ENCODE data around the gene TRPM6.

Gene TRPM6

GRCh38 chr9:74872619-74873233 lies 15.0 kb downstream of the TRPM6 start:
- H4K20me1 ChIP-seq (ENCODE audit: insufficient read depth, low read length): no peaks in the 10 kb centered on the region
- no peak overlapping the region for H3K4me3 ChIP-seq (ENCODE audit: low read length)
- H3K36me3 ChIP-seq (replicated peaks; ENCODE audit: low read depth, low read length): no peaks in the 10 kb centered on the region
- no peaks in the 10 kb centered on the region for H3K4me1 ChIP-seq (ENCODE audit: low read length)
- no peak for TF ChIP-seq EZH2phosphoT487 (IDR thresholded peaks at IDR 0.05; ENCODE audit: low read depth)
- TF ChIP-seq CTCF (IDR thresholded peaks at IDR 0.05; ENCODE audit: low read depth, low read length): no peak
- no peak overlapping the region for H2AFZ ChIP-seq (ENCODE audit: low read depth, low read length)
- H3K4me2 ChIP-seq (ENCODE audit: low read length): no peak overlapping the region
- peaks cover 26% of the 10 kb centered on the region for H3K27me3 ChIP-seq (ENCODE audit: low read depth, low read length)
- no peak overlapping the region for H3K9ac ChIP-seq (ENCODE audit: low read length)
- H3K27ac ChIP-seq (ENCODE audit: low read length): no peak overlapping the region
- no peaks in the 10 kb centered on the region for H3K9me3 ChIP-seq (ENCODE audit: insufficient read depth, low read length)
- H3K79me2 ChIP-seq (ENCODE audit: low read length): no peaks in the 10 kb centered on the region

GRCh38 chr9:74867483-74867882 lies 20.2 kb downstream of the TRPM6 start:
- H2AFZ ChIP-seq (ENCODE audit: low read depth, low read length): no peak overlapping the region
- no peak overlapping the region for H3K27ac ChIP-seq (ENCODE audit: low read length)
- no peaks in the 10 kb centered on the region for H3K36me3 ChIP-seq (replicated peaks; ENCODE audit: low read depth, low read length)
- H3K79me2 ChIP-seq (ENCODE audit: low read length): no peaks in the 10 kb centered on the region
- H3K4me1 ChIP-seq (ENCODE audit: low read length): peaks cover 16% of the 10 kb centered on the region
- H3K9ac ChIP-seq (ENCODE audit: low read length): no peak overlapping the region
- no peak overlapping the region for H3K4me3 ChIP-seq (ENCODE audit: low read length)
- TF ChIP-seq CTCF (IDR thresholded peaks at IDR 0.05; ENCODE audit: low read depth, low read length): no peak
- no peak for TF ChIP-seq EZH2phosphoT487 (IDR thresholded peaks at IDR 0.05; ENCODE audit: low read depth)
- no peaks in the 10 kb centered on the region for H4K20me1 ChIP-seq (ENCODE audit: insufficient read depth, low read length)
- H3K4me2 ChIP-seq (ENCODE audit: low read length): no peak overlapping the region
- H3K27me3 ChIP-seq (ENCODE audit: low read depth, low read length): peaks cover 32% of the 10 kb centered on the region
- no peaks in the 10 kb centered on the region for H3K9me3 ChIP-seq (ENCODE audit: insufficient read depth, low read length)

GRCh38 chr9:74865177-74865576 lies 22.5 kb downstream of the TRPM6 start:
- Histone ChIP-seq H3K27me3 (ENCODE audit: low read depth, low read length) (peaks cover 30% of the 10 kb centered on the region), H3K79me2 (ENCODE audit: low read length) (no peaks in the 10 kb centered on the region), H3K36me3 (replicated peaks; ENCODE audit: low read depth, low read length) (no peaks in the 10 kb centered on the region), H2AFZ (ENCODE audit: low read depth, low read length) (no peak overlapping the region), H3K4me3 (ENCODE audit: low read length) (no peak overlapping the region), H4K20me1 (ENCODE audit: insufficient read depth, low read length) (no peaks in the 10 kb centered on the region), H3K4me1 (ENCODE audit: low read length) (peaks cover 16% of the 10 kb centered on the region), H3K9me3 (ENCODE audit: insufficient read depth, low read length) (no peaks in the 10 kb centered on the region), H3K4me2 (ENCODE audit: low read length) (peak overlapping the region; percentile 30), H3K9ac (ENCODE audit: low read length) (no peak overlapping the region), H3K27ac (ENCODE audit: low read length) (no peak overlapping the region)
- TF ChIP-seq CTCF (IDR thresholded peaks at IDR 0.05; ENCODE audit: low read depth, low read length) (no peak), EZH2phosphoT487 (IDR thresholded peaks at IDR 0.05; ENCODE audit: low read depth) (no peak)

GRCh38 chr9:74861773-74862474 lies 25.8 kb downstream of the TRPM6 start:
- H3K9me3 ChIP-seq (ENCODE audit: insufficient read depth, low read length): no peaks in the 10 kb centered on the region
- no peaks in the 10 kb centered on the region for H4K20me1 ChIP-seq (ENCODE audit: insufficient read depth, low read length)
- no peaks in the 10 kb centered on the region for H3K79me2 ChIP-seq (ENCODE audit: low read length)
- no peak overlapping the region for H3K27ac ChIP-seq (ENCODE audit: low read length)
- H3K4me3 ChIP-seq (ENCODE audit: low read length): no peak overlapping the region
- H3K4me1 ChIP-seq (ENCODE audit: low read length): peaks cover 20% of the 10 kb centered on the region
- no peak for TF ChIP-seq CTCF (IDR thresholded peaks at IDR 0.05; ENCODE audit: low read depth, low read length)
- no peak for TF ChIP-seq EZH2phosphoT487 (IDR thresholded peaks at IDR 0.05; ENCODE audit: low read depth)
- H3K4me2 ChIP-seq (ENCODE audit: low read length): no peak overlapping the region
- no peak overlapping the region for H3K9ac ChIP-seq (ENCODE audit: low read length)
- peaks cover 23% of the 10 kb centered on the region for H3K27me3 ChIP-seq (ENCODE audit: low read depth, low read length)
- no peaks in the 10 kb centered on the region for H3K36me3 ChIP-seq (replicated peaks; ENCODE audit: low read depth, low read length)
- H2AFZ ChIP-seq (ENCODE audit: low read depth, low read length): no peak overlapping the region

Measured in OCI-LY3 (cell line).